ENCODE results near the gene R3HDML.

- no peak for TF ChIP-seq CTCF (IDR thresholded peaks at IDR 0.05)
- no peak for TF ChIP-seq EP300 (IDR thresholded peaks at IDR 0.05)
- TF ChIP-seq POLR2AphosphoS5 (IDR thresholded peaks at IDR 0.05) = no peak
These were observed 29.9 kb upstream of the R3HDML start for GRCh38 chr20:44306927-44307326.

Data from upper lobe of left lung (tissue), 4 donors.